ENCODE data around the gene MUC3A.

MUC3A gene

GRCh38 chr7:100947792-100948191, 1.5 kb upstream of the MUC3A start:
- DNase-seq (ENCODE audit: low read depth), result no peak

- no peak for DNase-seq (ENCODE audit: low read depth)
Observed at GRCh38 chr7:100949933-100950443, 654 bp downstream of the MUC3A start.

GRCh38 chr7:100951172-100951571, 1.8 kb downstream of the MUC3A start:
- no peak for DNase-seq (ENCODE audit: low read depth)

- DNase-seq (ENCODE audit: low read depth), result no peak
Observed at GRCh38 chr7:100951888-100952560, 2.7 kb downstream of the MUC3A start.

- DNase-seq (ENCODE audit: low read depth), result no peak
Observed at GRCh38 chr7:100952641-100953040, 3.3 kb downstream of the MUC3A start.

GRCh38 chr7:100957832-100958421, 8.6 kb downstream of the MUC3A start:
- no peak for DNase-seq (ENCODE audit: low read depth)

- DNase-seq (ENCODE audit: low read depth), result no peak
Observed at GRCh38 chr7:100959894-100960293, 10.6 kb downstream of the MUC3A start.

GRCh38 chr7:100962537-100962936, 13.2 kb downstream of the MUC3A start:
- DNase-seq (ENCODE audit: low read depth), result no peak

GRCh38 chr7:100963386-100963785, 14.1 kb downstream of the MUC3A start:
- DNase-seq (ENCODE audit: low read depth), result no peak

- no peak for DNase-seq (ENCODE audit: low read depth)
Observed at GRCh38 chr7:100963874-100964273, 14.5 kb downstream of the MUC3A start.

GRCh38 chr7:100964630-100965029, 15.3 kb downstream of the MUC3A start:
- DNase-seq (ENCODE audit: low read depth), result no peak

- DNase-seq (ENCODE audit: low read depth), result no peak
Observed at GRCh38 chr7:100965045-100965722, 15.8 kb downstream of the MUC3A start.

GRCh38 chr7:100965723-100966541, 16.6 kb downstream of the MUC3A start:
- no peak for DNase-seq (ENCODE audit: low read depth)

- DNase-seq (ENCODE audit: low read depth), result no peak
Observed at GRCh38 chr7:100966542-100967291, 17.4 kb downstream of the MUC3A start.

- no peak for DNase-seq (ENCODE audit: low read depth)
Observed at GRCh38 chr7:100967292-100967863, 18.0 kb downstream of the MUC3A start.

- DNase-seq (ENCODE audit: low read depth), result no peak
Observed at GRCh38 chr7:100968031-100968430, 18.7 kb downstream of the MUC3A start.

- no peak for DNase-seq (ENCODE audit: low read depth)
Observed at GRCh38 chr7:100968650-100969049, 19.3 kb downstream of the MUC3A start.

- DNase-seq (ENCODE audit: low read depth), result no peak
Observed at GRCh38 chr7:100969066-100969615, 19.8 kb downstream of the MUC3A start, which contains the start of gene MUC12. Gene MUC12 (plus strand): TSS chr7:100969565. CDS start chr7:100969623, 58 bp downstream.

- no peak for DNase-seq (ENCODE audit: low read depth)
Observed at GRCh38 chr7:100971111-100972001, 22.0 kb downstream of the MUC3A start.

- DNase-seq (ENCODE audit: low read depth), result no peak
Observed at GRCh38 chr7:100972002-100972347, 22.6 kb downstream of the MUC3A start.
